Measurements from ENCODE around the gene REC8. TPM values are rescaled to one million over a fixed set of nuclear protein-coding genes. Genes with fewer than 3 reads are reported as not detected.

Gene REC8
- total and polyA plus RNA-seq, 2 of the 13 experiments (the other 11 are each of a cell fraction or from before 2014, with no cell fraction given), result 3.4 to 14.7 TPM

DNA sequence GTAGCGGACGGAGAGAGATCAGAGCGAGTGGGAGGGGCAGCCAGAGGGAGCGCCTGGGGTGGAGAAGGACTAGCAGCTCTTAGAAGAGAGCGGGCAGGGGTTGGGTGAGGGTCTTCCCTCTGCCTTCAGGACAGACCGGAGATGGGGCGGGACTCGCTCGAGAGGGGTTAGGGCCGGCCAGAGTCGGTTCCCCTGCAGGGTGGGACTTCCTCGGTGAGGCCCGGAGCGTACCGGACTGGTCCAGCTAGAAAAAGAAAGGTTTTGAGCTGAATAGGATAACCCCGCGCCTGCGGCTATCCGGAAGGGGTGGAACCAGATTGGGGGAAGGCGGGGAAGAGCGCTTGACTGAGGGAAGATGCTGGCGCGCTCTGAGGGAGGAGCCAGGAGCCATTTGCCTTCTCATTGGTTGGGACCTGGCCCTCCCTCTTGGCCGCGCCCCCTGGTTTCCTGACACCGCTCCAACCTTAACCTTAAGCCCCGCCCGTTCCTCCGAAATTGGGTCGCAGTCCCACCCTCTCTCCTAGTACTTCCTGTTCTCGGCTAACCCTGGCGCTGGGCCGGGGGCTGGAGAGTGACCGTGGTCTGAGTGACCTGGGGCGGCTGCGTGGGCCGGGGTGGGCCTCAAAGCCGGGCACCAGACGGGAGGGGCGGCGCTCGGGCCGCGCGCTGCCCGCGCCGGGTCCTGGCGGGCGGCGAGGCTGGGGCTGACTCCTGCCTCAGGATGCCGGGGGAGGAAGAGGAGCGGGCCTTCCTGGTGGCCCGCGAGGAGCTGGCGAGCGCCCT lies 24.7 kb upstream of the REC8 start, which contains the start of gene RNF31 (continued):
- TF ChIP-seq ZNF629 (CRISPR knock-in tag; conservative IDR thresholded peaks at IDR 0.05), result 0 out of 2 replicates have a peak, but pooled peaks have one; percentile 26
- no peak for TF ChIP-seq ZBTB7A (CRISPR knock-in tag; IDR thresholded peaks at IDR 0.05)
- TF ChIP-seq ZNF761 (CRISPR knock-in tag; conservative IDR thresholded peaks at IDR 0.05), result no peak; the same call in 1 of the 2 replicates
- TF ChIP-seq ZNF235 (CRISPR knock-in tag; IDR thresholded peaks at IDR 0.05; ENCODE audit: borderline replicate concordance), result 0 out of 2 replicates have a peak, but pooled peaks have one; percentile 2
- TF ChIP-seq TEAD3 (CRISPR knock-in tag; optimal IDR thresholded peaks at IDR 0.05; ENCODE audit: borderline replicate concordance), result no peak
- no peak for TF ChIP-seq ZMYM4 (CRISPR knock-in tag; IDR thresholded peaks at IDR 0.05)
- TF ChIP-seq ZNF746 (CRISPR knock-in tag; IDR thresholded peaks at IDR 0.05), result no peak
- no peak for TF ChIP-seq ISL2 (CRISPR knock-in tag; IDR thresholded peaks at IDR 0.05)
- TF ChIP-seq, protein P1, sequence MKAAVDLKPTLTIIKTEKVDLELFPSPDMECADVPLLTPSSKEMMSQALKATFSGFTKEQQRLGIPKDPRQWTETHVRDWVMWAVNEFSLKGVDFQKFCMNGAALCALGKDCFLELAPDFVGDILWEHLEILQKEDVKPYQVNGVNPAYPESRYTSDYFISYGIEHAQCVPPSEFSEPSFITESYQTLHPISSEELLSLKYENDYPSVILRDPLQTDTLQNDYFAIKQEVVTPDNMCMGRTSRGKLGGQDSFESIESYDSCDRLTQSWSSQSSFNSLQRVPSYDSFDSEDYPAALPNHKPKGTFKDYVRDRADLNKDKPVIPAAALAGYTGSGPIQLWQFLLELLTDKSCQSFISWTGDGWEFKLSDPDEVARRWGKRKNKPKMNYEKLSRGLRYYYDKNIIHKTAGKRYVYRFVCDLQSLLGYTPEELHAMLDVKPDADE (CRISPR knock-in tag; IDR thresholded peaks at IDR 0.05), result peak; percentile 19; the same call in 1 of the 2 replicates
- TF ChIP-seq PHF21A (CRISPR knock-in tag; IDR thresholded peaks at IDR 0.05), result no peak
- peak; percentile 56 for TF ChIP-seq NKX3-1 (CRISPR knock-in tag; IDR thresholded peaks at IDR 0.05)
- TF ChIP-seq ELF3 (CRISPR knock-in tag; IDR thresholded peaks at IDR 0.05), result peak; percentile 93
- peak; percentile 88 for TF ChIP-seq ZNF580 (CRISPR knock-in tag; IDR thresholded peaks at IDR 0.05; ENCODE audit: borderline replicate concordance, low read depth)
- TF ChIP-seq YY1 (IDR thresholded peaks at IDR 0.05; ENCODE audit: insufficient read depth, insufficient replicate concordance, low read depth, low read length), result no peak
- TF ChIP-seq ZNF678 (CRISPR knock-in tag; IDR thresholded peaks at IDR 0.05), result no peak
- no peak for TF ChIP-seq FOXK2 (IDR thresholded peaks at IDR 0.05)
- peak; percentile 9 for TF ChIP-seq ONECUT2 (CRISPR knock-in tag; IDR thresholded peaks at IDR 0.05)
- TF ChIP-seq ETV5 (CRISPR knock-in tag; IDR thresholded peaks at IDR 0.05; ENCODE audit: borderline replicate concordance), result peak; percentile 67
- TF ChIP-seq ATF3 (CRISPR knock-in tag; IDR thresholded peaks at IDR 0.05), result peak; percentile 68
- TF ChIP-seq SNAI1 (CRISPR knock-in tag; IDR thresholded peaks at IDR 0.05; ENCODE audit: borderline replicate concordance), result no peak
- no peak for TF ChIP-seq SRY (CRISPR knock-in tag; IDR thresholded peaks at IDR 0.05)
- TF ChIP-seq ZNF501 (CRISPR knock-in tag; IDR thresholded peaks at IDR 0.05), result no peak
- TF ChIP-seq RAD21 (CRISPR knock-in tag; IDR thresholded peaks at IDR 0.05), result peak; percentile 39
- TF ChIP-seq KAT8 (CRISPR knock-in tag; IDR thresholded peaks at IDR 0.05), result peak; percentile 84
- 0 out of 2 replicates have a peak, but pooled peaks have one; percentile 14 for TF ChIP-seq LCORL (IDR thresholded peaks at IDR 0.05)
- TF ChIP-seq LCORL (CRISPR knock-in tag; IDR thresholded peaks at IDR 0.05), result no peak
- TF ChIP-seq HDAC1 (CRISPR knock-in tag; IDR thresholded peaks at IDR 0.05), result no peak
- TF ChIP-seq KDM5A (IDR thresholded peaks at IDR 0.05; ENCODE audit: borderline replicate concordance, low read length), result peak; percentile 95
- peak; percentile 68; the same call in 1 of the 2 replicates for TF ChIP-seq YEATS2 (CRISPR knock-in tag; IDR thresholded peaks at IDR 0.05; ENCODE audit: borderline replicate concordance)
- TF ChIP-seq HDAC6 (IDR thresholded peaks at IDR 0.05; ENCODE audit: low read depth, low read length), result no peak
- TF ChIP-seq RBFOX2 (IDR thresholded peaks at IDR 0.05; ENCODE audit: low read depth, low read length), result peak; percentile 95
- TF ChIP-seq NCOA5 (CRISPR knock-in tag; IDR thresholded peaks at IDR 0.05), result peak; percentile 25; the same call in 1 of the 2 replicates
- peak; percentile 51; the same call in 1 of the 2 replicates for TF ChIP-seq ZNF225 (CRISPR knock-in tag; IDR thresholded peaks at IDR 0.05)

All from HepG2 (cell line).